Panc1 (cell line): ENCODE results near the gene MEIOSIN. TPM values are rescaled to one million over a fixed set of nuclear protein-coding genes. Genes with fewer than 3 reads are reported as not detected.

ENCODE experiments used
- ATAC-seq: fragments of 200-7000 bp; cut with Tn5 transposase; 2 replicates; pipeline ENCODE4 v1.9.1; 2020; ENCODE audit warnings: mild to moderate bottlenecking, moderate library complexity
- BruUV-seq: library from RNA; stranded (reverse); fragments of 400-500 nt; replicated peaks from 2 replicates; lab custom pipeline; 2021; lab: Mats Ljungman, UMichigan
- CTCF ChIA-PET: fragments of 300-600 bp; sonication (Branson Sonifier 250); formaldehyde crosslinking; loops from one replicate; lab custom pipeline; 2022; ENCODE audit warnings: antibody characterized with exemption; lab: Charles Lee
- POLR2A ChIA-PET: fragments of 300-600 bp; sonication (Branson Sonifier 250); formaldehyde crosslinking; loops from one replicate; lab custom pipeline; 2022; ENCODE audit warnings: antibody characterized with exemption; lab: Charles Lee
- DNase-seq: peaks from one replicate; pipeline ENCODE4 v3.0.0-alpha.2; 2010; ENCODE audit warnings: low read depth, low spot score
- H3K27ac ChIP-seq: 2 replicates; pipeline ENCODE4 v1.5.1; 2011; ENCODE audit warnings: mild to moderate bottlenecking, low read length, inconsistent platforms
- H3K27me3 ChIP-seq: fragments of 200-500 bp; sonication (Bioruptor generic); 2 replicates; pipeline ENCODE4 v1.6.0; 2014; ENCODE audit warnings: low read length, inconsistent platforms; ENCODE audit not compliant: control insufficient read depth, insufficient read depth
- H3K36me3 ChIP-seq: fragments of 200-500 bp; sonication (Bioruptor generic); 2 replicates; pipeline ENCODE4 v1.5.1; 2014; ENCODE audit warnings: inconsistent platforms, mild to moderate bottlenecking, low read length, moderate library complexity; ENCODE audit not compliant: control insufficient read depth, insufficient read depth
- H3K4me1 ChIP-seq: 2 replicates; pipeline ENCODE4 v1.5.1; 2011; ENCODE audit warnings: inconsistent platforms, mild to moderate bottlenecking, low read length, moderate library complexity; ENCODE audit not compliant: control insufficient read depth, insufficient read depth
- H3K4me3 ChIP-seq, 2 experiments: 2 replicates each; pipeline ENCODE4 v1.5.1; 2011 to 2012; ENCODE audit warnings: low read depth in 2 of 2, low read length in 2 of 2, mild to moderate bottlenecking in 2 of 2, inconsistent platforms in 1 of 2, moderate library complexity in 1 of 2
- H3K9me3 ChIP-seq: fragments of 200-500 bp; sonication (Bioruptor generic); 2 replicates; pipeline ENCODE4 v1.5.1; 2014; ENCODE audit warnings: low read depth, mild to moderate bottlenecking, inconsistent platforms, low read length, moderate library complexity; ENCODE audit not compliant: control insufficient read depth, insufficient read depth
- CTCF ChIP-seq: fragments of 450-650 bp; IDR thresholded peaks from 2 replicates; pipeline ENCODE4 v1.5.1; 2017; ENCODE audit warnings: mild to moderate bottlenecking
- POLR2AphosphoS5 ChIP-seq: IDR thresholded peaks from 2 replicates; pipeline ENCODE4 v1.6.1; 2012; ENCODE audit warnings: mild to moderate bottlenecking, low read depth, low read length, moderate library complexity
- REST ChIP-seq, 2 experiments: IDR thresholded peaks; 2 replicates each; pipeline ENCODE4 v1.6.1; 2011 to 2012; ENCODE audit warnings: low read depth in 2 of 2, control low read depth in 1 of 2, low read length in 1 of 2, mild to moderate bottlenecking in 1 of 2, moderate library complexity in 1 of 2; ENCODE audit not compliant: insufficient read depth in 1 of 2
- SIN3A ChIP-seq: IDR thresholded peaks from 2 replicates; pipeline ENCODE4 v1.6.1; 2012; ENCODE audit warnings: low read depth, mild to moderate bottlenecking, low read length, moderate library complexity, borderline replicate concordance; ENCODE audit not compliant: insufficient read depth
- TCF7L2 ChIP-seq: IDR thresholded peaks from 2 replicates; pipeline ENCODE4 v1.6.1; 2011; ENCODE audit warnings: mild to moderate bottlenecking, low read depth, low read length, inconsistent platforms
- in situ Hi-C: cut with HindIII; loops from 2 replicates; pipeline ENCODE4 v1.10.0; 2016; ENCODE audit warnings: low sequenced_read_pairs, low pct_unique_long_range_greater_than_20kb
- intact Hi-C: fragments of 100-400 bp; cut with micrococcal nuclease; formaldehyde crosslinking; loops from one replicate; pipeline ENCODE4 v1.10.0; 2022; ENCODE audit not compliant: unreplicated experiment
- total RNA-seq: library from RNA; stranded (reverse); gene quantifications from one replicate; pipeline ENCODE4 v1.2.1, GENCODE V29; 2021; ENCODE audit not compliant: unreplicated experiment

MEIOSIN gene
- total RNA-seq, 1 experiment from 2014 or later: not detected

- ATAC-seq (peak; percentile 95), DNase-seq (peak; percentile 96)
- Histone ChIP-seq H3K9me3 (no peaks in the 10 kb centered on the region), H3K4me1 (no peaks in the 10 kb centered on the region), H3K27ac (peak within 1 kb of the TSS; percentile 86), H3K36me3 (peaks cover 4% of the 10 kb centered on the region; the same call in 1 of the 2 replicates), H3K4me3 (peak within 1 kb of the TSS; percentile 73 to 74), H3K27me3 (no peaks in the 10 kb centered on the region)
- TF ChIP-seq TCF7L2: peak; percentile 97
- TF ChIP-seq CTCF: no peak
- intact Hi-C loops (no loop called here), in situ Hi-C loops (no loop called here)
- POLR2A ChIA-PET: interaction anchor here (0.5 to 2.1 kb wide), 7 partner anchors 9 to 975 kb away, joined by 3 to 18 read pairs (median 4); partner anchors contain the start of gene SIX5
- no TSS peak for BruUV-seq
- CTCF ChIA-PET: interaction anchor here (0.5 to 1.1 kb wide), 7 partner anchors 11 to 125 kb away, joined by 3 to 9 read pairs (median 3); partner anchors contain the start of gene SIX5
Measured at GRCh38 chr19:45692187-45693105, 40.8 kb upstream of the MEIOSIN start, which contains the start of gene QPCTL. Gene QPCTL, plus strand, starts transcription at chr19:45692666. Its CDS starts 38 bp downstream, at chr19:45692704.

GRCh38 chr19:45693106-45693788, 40.0 kb upstream of the MEIOSIN start:
- Histone ChIP-seq H3K27ac (peak overlapping the region; percentile 82), H3K9me3 (no peaks in the 10 kb centered on the region), H3K4me3 (peak overlapping the region; percentile 73 to 74), H3K27me3 (no peaks in the 10 kb centered on the region), H3K36me3 (peaks cover 4% of the 10 kb centered on the region; the same call in 1 of the 2 replicates), H3K4me1 (no peaks in the 10 kb centered on the region)
- ChIA-PET CTCF (interaction anchor here (0.5 to 1.1 kb wide), 4 partner anchors 10 to 76 kb away, joined by 3 to 5 read pairs (median 4); partner anchors contain the start of gene SIX5), POLR2A (interaction anchor here (0.8 to 1.5 kb wide), 2 partner anchors 14 to 76 kb away, joined by 3 read pairs; partner anchors contain the start of gene SIX5)
- TF ChIP-seq POLR2AphosphoS5 (no peak), CTCF (peak; percentile 93), REST (IDR thresholded peaks at IDR 0.05; ENCODE audit: insufficient read depth in 1 of 2, low read depth in 2 of 2, low read length in 1 of 2) (no peak), TCF7L2 (no peak), SIN3A (no peak)
- DNase-seq (no peak), ATAC-seq (0 out of 2 replicates have a peak, but pooled peaks have one; percentile 31)
- intact Hi-C loops: no loop called here
- TSS peak; percentile 82 for BruUV-seq
- in situ Hi-C loops: no loop called here
